Activated CD4-positive, alpha-beta memory T cell treated with anti-CD3 and anti-CD28 coated beads, Interleukin-2, amount 10 ng/mL, durations not matched to agents 7 days and 5 days (primary cell): ENCODE measurements around the gene NBPF11. TPM values are rescaled to one million over a fixed set of nuclear protein-coding genes. Genes with fewer than 3 reads are reported as not detected.
"Not testable (repeated sequence)": the region's sequence is repeated elsewhere in the genome, so short reads cannot be mapped to it uniquely, and the experiment has no call there.

Experiments
- CTCF ChIA-PET: fragments of 350-600 bp; sonication (Branson Sonifier 250); formaldehyde crosslinking; loops from one replicate; lab custom pipeline; 2021; ENCODE audit warnings: antibody characterized with exemption, inconsistent platforms; lab: Charles Lee
- POLR2A ChIA-PET: fragments of 350-600 bp; sonication (Branson Sonifier 250); formaldehyde crosslinking; loops from one replicate; lab custom pipeline; 2021; ENCODE audit warnings: antibody characterized with exemption; lab: Charles Lee
- DNase-seq: peaks from one replicate; pipeline ENCODE4 v3.0.0-alpha.2; 2020
- H3K27ac Mint-ChIP-seq: one replicate; pipeline ENCODE4 v1.8.0; 2021; ENCODE audit warnings: mild to moderate bottlenecking, mixed read lengths
- H3K27me3 Mint-ChIP-seq: one replicate; pipeline ENCODE4 v1.8.0; 2021; ENCODE audit warnings: mixed read lengths
- H3K36me3 Mint-ChIP-seq: one replicate; pipeline ENCODE4 v1.8.0; 2021; ENCODE audit warnings: low read depth, mixed read lengths
- H3K4me1 Mint-ChIP-seq: one replicate; pipeline ENCODE4 v1.8.0; 2021; ENCODE audit warnings: mixed read lengths
- H3K4me3 Mint-ChIP-seq: one replicate; pipeline ENCODE4 v1.8.0; 2021; ENCODE audit warnings: mild to moderate bottlenecking, mixed read lengths
- H3K9me3 Mint-ChIP-seq: one replicate; pipeline ENCODE4 v1.8.0; 2021; ENCODE audit warnings: mixed read lengths
- total RNA-seq, 2 experiments: library from RNA; stranded (reverse); gene quantifications; one replicate each; pipeline ENCODE4 v1.2.3, GENCODE V29; 2021

The NBPF11 gene
- total RNA-seq, 2 experiments from 2014 or later = 9.7 to 9.8 TPM

GRCh38 chr1:148060294-148060701 lies 91.8 kb downstream of the NBPF11 start:
- H3K9me3 Mint-ChIP-seq, CTCF ChIA-PET, DNase-seq: not testable (repeated sequence)

GRCh38 chr1:148057384-148057783 lies 94.7 kb downstream of the NBPF11 start:
- H3K36me3 Mint-ChIP-seq, H3K9me3 Mint-ChIP-seq, H3K4me3 Mint-ChIP-seq, H3K27ac Mint-ChIP-seq, H3K4me1 Mint-ChIP-seq, DNase-seq, CTCF ChIA-PET, POLR2A ChIA-PET: not testable (repeated sequence)
- H3K27me3 Mint-ChIP-seq = peaks cover 14% of the 10 kb centered on the region

More at GRCh38 chr1:148060294-148060701, 91.8 kb downstream of the NBPF11 start:
- not testable (repeated sequence) for H3K27ac Mint-ChIP-seq, H3K4me3 Mint-ChIP-seq, H3K36me3 Mint-ChIP-seq, H3K4me1 Mint-ChIP-seq
- H3K27me3 Mint-ChIP-seq = peaks cover 14% of the 10 kb centered on the region
- POLR2A ChIA-PET = interaction anchor here (1.0 kb wide), 2 partner anchors 22 to 203 kb away, joined by 3 to 4 read pairs; no protein-coding TSS in a partner anchor

Other genes with a start within 250 kb of the NBPF11 start
- not detected for gene GJA8, start 249.5 kb downstream of the NBPF11 start, total RNA-seq
- gene GPR89B, start 223.9 kb downstream of the NBPF11 start, total RNA-seq = 10 to 100 TPM; 23.8 to 25.7 TPM